ENCODE results near the gene MRPL46.

The MRPL46 gene

GRCh38 chr15:88467073-88467934 lies at the start of gene MRPL46, which contains the start of gene MRPS11:
TSS of gene MRPL46 (minus strand) at chr15:88467388. CDS start at chr15:88467377, 11 bp downstream.
TSS of gene MRPS11 (plus strand) at chr15:88467708. CDS start at chr15:88467718, 10 bp downstream.
- peak; percentile 78 for DNase-seq

- DNase-seq = no peak
These were observed 46.0 kb upstream of the MRPL46 start for GRCh38 chr15:88513195-88513594.

GRCh38 chr15:88512601-88513000 lies 45.4 kb upstream of the MRPL46 start:
- no peak for DNase-seq

GRCh38 chr15:88512078-88512477 lies 44.9 kb upstream of the MRPL46 start:
- no peak for DNase-seq

- no peak for DNase-seq
These were observed 44.0 kb upstream of the MRPL46 start for GRCh38 chr15:88511161-88511560.

GRCh38 chr15:88509964-88510363 lies 42.8 kb upstream of the MRPL46 start:
- DNase-seq = no peak

GRCh38 chr15:88509321-88509720 lies 42.1 kb upstream of the MRPL46 start:
- no peak for DNase-seq

- no peak for DNase-seq
These were observed 39.4 kb upstream of the MRPL46 start for GRCh38 chr15:88506628-88507027.

GRCh38 chr15:88505721-88506120 lies 38.5 kb upstream of the MRPL46 start:
- DNase-seq = no peak

GRCh38 chr15:88504445-88504844 lies 37.3 kb upstream of the MRPL46 start:
- no peak for DNase-seq

- DNase-seq = peak; percentile 32
These were observed 31.8 kb upstream of the MRPL46 start for GRCh38 chr15:88498996-88499395.

GRCh38 chr15:88497109-88497765 lies 30.0 kb upstream of the MRPL46 start:
- no peak for DNase-seq

- no peak for DNase-seq
These were observed 26.7 kb upstream of the MRPL46 start for GRCh38 chr15:88493844-88494243.

GRCh38 chr15:88491158-88491557 lies 24.0 kb upstream of the MRPL46 start:
- no peak for DNase-seq

- no peak for DNase-seq
These were observed 22.8 kb upstream of the MRPL46 start for GRCh38 chr15:88490036-88490435.

GRCh38 chr15:88489321-88489720 lies 22.1 kb upstream of the MRPL46 start:
- DNase-seq = no peak

- no peak for DNase-seq
These were observed 20.8 kb upstream of the MRPL46 start for GRCh38 chr15:88487796-88488523.

- no peak for DNase-seq
These were observed 20.1 kb upstream of the MRPL46 start for GRCh38 chr15:88487178-88487795.

GRCh38 chr15:88484682-88485331 lies 17.6 kb upstream of the MRPL46 start:
- DNase-seq = no peak

- no peak for DNase-seq
These were observed 15.1 kb upstream of the MRPL46 start for GRCh38 chr15:88482263-88482662.

- DNase-seq = no peak
These were observed 13.8 kb upstream of the MRPL46 start for GRCh38 chr15:88480981-88481380.

- DNase-seq = no peak
These were observed 12.0 kb upstream of the MRPL46 start for GRCh38 chr15:88479169-88479568.
